Kidney (tissue), 14 donors: ENCODE data around the gene VEZF1. TPM values are rescaled to one million over a fixed set of nuclear protein-coding genes. Genes with fewer than 3 reads are reported as not detected.

ENCODE experiments used
- DNase-seq, 5 donors: peaks; one replicate each; pipeline ENCODE4 v3.0.0-alpha.2; 2013 to 2020
- FAIRE-seq: peaks from 2 replicates; lab custom pipeline; 2012; peaks lifted over from hg19 to GRCh38; lab: Jason Lieb, UNC
- H3K27ac ChIP-seq, 2 donors: one replicate each; pipeline ENCODE4 v1.7.0; 2013; ENCODE audit warnings: low read depth in 2 of 2, low read length in 2 of 2, inconsistent platforms in 1 of 2
- H3K27me3 ChIP-seq: one replicate; pipeline ENCODE4 v1.7.1; 2013; ENCODE audit warnings: low read length, inconsistent platforms; ENCODE audit not compliant: control insufficient read depth, insufficient read depth
- H3K36me3 ChIP-seq, 3 donors: one replicate each; pipeline versions ENCODE4 v1.7.0 to v1.7.1; 2013; ENCODE audit warnings: low read length in 3 of 3, control low read depth in 1 of 3, inconsistent platforms in 1 of 3; ENCODE audit not compliant: insufficient read depth in 3 of 3, control insufficient read depth in 2 of 3
- H3K4me1 ChIP-seq, 3 donors: one replicate each; pipeline versions ENCODE4 v1.7.0 to v1.7.1; 2013; ENCODE audit warnings: low read length in 3 of 3, inconsistent platforms in 1 of 3, low read depth in 1 of 3; ENCODE audit not compliant: control insufficient read depth in 2 of 3, insufficient read depth in 2 of 3
- H3K4me3 ChIP-seq, 3 donors: one replicate each; pipeline versions ENCODE4 v1.7.0 to v1.8.1; 2013; ENCODE audit warnings: low read length in 3 of 3, control low read depth in 1 of 3, inconsistent platforms in 1 of 3
- H3K9ac ChIP-seq, 3 donors: one replicate each; pipeline versions ENCODE4 v1.7.0 to v1.7.1; 2013; ENCODE audit warnings: low read length in 3 of 3, control low read depth in 1 of 3, inconsistent platforms in 1 of 3
- H3K9me3 ChIP-seq, 3 donors: one replicate each; pipeline versions ENCODE4 v1.7.0 to v1.7.1; 2013; ENCODE audit warnings: low read length in 3 of 3, control low read depth in 1 of 3, inconsistent platforms in 1 of 3; ENCODE audit not compliant: control insufficient read depth in 2 of 3, insufficient read depth in 1 of 3
- CTCF ChIP-seq: IDR thresholded peaks from 3 replicates; pipeline ENCODE4 v1.5.1; 2012; ENCODE audit warnings: mild to moderate bottlenecking, moderate library complexity, borderline replicate concordance; ENCODE audit not compliant: insufficient read depth; ENCODE audit errors: extremely low read depth
- intact Hi-C: fragments of 100-400 bp; cut with DNase I; formaldehyde crosslinking; loops from one replicate; pipeline ENCODE4 v1.11.1; 2022
- polyA plus RNA-seq: library from polyadenylated mRNA; stranded (reverse); fragments of 350-450 nt; fragmentation: Illumina TruSeq; extraction: RNeasy Lipid Tissue Mini Kit (QIAGEN cat#74804); gene quantifications from one replicate; pipeline ENCODE4 v1.2.3, GENCODE V29; 2014; ENCODE audit warnings: low read depth, low replicate concordance; ENCODE audit not compliant: insufficient read depth
- total RNA-seq: library from RNA; stranded (reverse); fragmentation: NEBNext Ultra II Directional; extraction: Animal tissue kit (Norgen Biotek cat#: 25700); gene quantifications from one replicate; pipeline ENCODE4 v1.2.1, GENCODE V29; 2021
- donor health status: control.
- donor health status: control.
- donor health status: control.
- donor health status: control.
- donor health status: control.
- donor health status: DM: yes; HTN: yes; CAD: no.
- donor health status: Normal renal cell carcinoma (clear cell type).

VEZF1 gene
- total and polyA plus RNA-seq, 2 donors from 2014 or later, result 26.0 to 92.5 TPM

- Histone ChIP-seq H3K27ac (no peak overlapping the region), H3K9me3 (no peaks in the 10 kb centered on the region), H3K4me3 (no peak overlapping the region), H3K27me3 (no peaks in the 10 kb centered on the region), H3K36me3 (no peaks in the 10 kb centered on the region), H3K9ac (no peak overlapping the region), H3K4me1 (peaks cover 0 to 27% (median 10%) of the 10 kb centered on the region in 3 donors)
- DNase-seq (peak in 1 of 5 donors; percentile 28), FAIRE-seq (no peak)
- intact Hi-C loops, result no loop called here
- no peak for TF ChIP-seq CTCF
These were observed 30.8 kb downstream of the VEZF1 start for GRCh38 chr17:57957120-57957850.

GRCh38 chr17:57956291-57957119, 31.5 kb downstream of the VEZF1 start:
- no peak for TF ChIP-seq CTCF
- Histone ChIP-seq H3K9me3 (no peaks in the 10 kb centered on the region), H3K9ac (no peak overlapping the region), H3K36me3 (no peaks in the 10 kb centered on the region), H3K27me3 (no peaks in the 10 kb centered on the region), H3K4me1 (peaks cover 0 to 27% (median 10%) of the 10 kb centered on the region in 3 donors), H3K4me3 (peak overlapping the region in 1 of 3 donors; percentile 61), H3K27ac (no peak overlapping the region)
- FAIRE-seq, result no peak
- intact Hi-C loops, result no loop called here
- peak in 2 of 5 donors; percentile 42 to 45 for DNase-seq

GRCh38 chr17:57955183-57955931, 32.7 kb downstream of the VEZF1 start, which contains the start of gene CUEDC1:
CUEDC1 (minus strand) TSS chr17:57955412; CDS start chr17:57885564, 69,848 bp downstream.
- H3K36me3 ChIP-seq, result no peaks in the 10 kb centered on the region
- intact Hi-C loops, result no loop called here
- peak within 1 kb of the TSS; percentile 29 to 73 (median 68) for H3K9ac ChIP-seq
- no peaks in the 10 kb centered on the region for H3K27me3 ChIP-seq
- peak; percentile 72 for TF ChIP-seq CTCF
- peak within 1 kb of the TSS; percentile 44 to 67 (median 61) for H3K4me3 ChIP-seq
- FAIRE-seq (no peak), DNase-seq (peak; percentile 69 to 94 (median 81))
- H3K4me1 ChIP-seq, result peaks cover 0 to 32% (median 10%) of the 10 kb centered on the region in 3 donors
- H3K27ac ChIP-seq, result peak within 1 kb of the TSS; percentile 92 to 96
- H3K9me3 ChIP-seq, result no peaks in the 10 kb centered on the region
